GM18507 (cell line): ENCODE measurements around the gene CPNE9.

ENCODE experiments used
- DNase-seq: peaks from one replicate; pipeline ENCODE4 v3.0.0; 2011; ENCODE audit warnings: low read depth; ENCODE audit not compliant: insufficient read length; ENCODE audit errors: extremely low spot score
- FAIRE-seq: peaks from 2 replicates; lab custom pipeline; 2011; peaks lifted over from hg19 to GRCh38; lab: Jason Lieb, UNC

CPNE9 gene

DNA sequence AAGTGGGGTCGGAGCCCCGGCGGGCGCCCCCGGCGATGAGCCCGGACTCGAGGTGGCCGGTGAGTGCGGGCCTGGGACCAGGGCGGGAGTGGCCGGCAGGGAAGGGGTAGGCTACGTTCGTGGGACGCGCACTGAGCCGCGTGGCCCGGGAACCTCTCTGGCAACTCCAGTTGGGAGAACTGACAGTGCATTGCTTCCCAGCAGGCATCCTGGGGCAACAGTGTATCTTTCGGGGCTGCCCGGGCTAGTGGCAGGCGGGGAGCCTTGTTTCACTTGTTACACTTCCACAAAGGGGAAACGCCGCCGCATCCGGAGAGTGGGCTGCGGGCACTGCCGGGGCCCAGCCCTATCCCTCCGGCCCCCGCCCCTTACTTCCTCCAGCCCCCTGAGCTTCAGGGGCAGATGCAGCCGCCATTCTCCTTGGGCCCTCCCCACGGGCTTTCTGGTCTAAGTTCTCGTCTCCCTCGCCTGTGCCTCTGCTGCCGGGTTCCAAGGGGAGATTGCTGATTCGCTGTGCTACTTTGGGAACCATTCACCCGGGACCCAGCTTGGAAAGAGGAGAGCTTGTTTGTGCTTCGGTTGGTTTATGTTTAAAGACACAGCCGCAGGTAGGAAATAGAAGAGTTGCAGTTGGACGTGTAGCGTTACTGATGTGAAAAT lies 28.6 kb downstream of the CPNE9 start:
- FAIRE-seq (no peak), DNase-seq (no peak)

DNA sequence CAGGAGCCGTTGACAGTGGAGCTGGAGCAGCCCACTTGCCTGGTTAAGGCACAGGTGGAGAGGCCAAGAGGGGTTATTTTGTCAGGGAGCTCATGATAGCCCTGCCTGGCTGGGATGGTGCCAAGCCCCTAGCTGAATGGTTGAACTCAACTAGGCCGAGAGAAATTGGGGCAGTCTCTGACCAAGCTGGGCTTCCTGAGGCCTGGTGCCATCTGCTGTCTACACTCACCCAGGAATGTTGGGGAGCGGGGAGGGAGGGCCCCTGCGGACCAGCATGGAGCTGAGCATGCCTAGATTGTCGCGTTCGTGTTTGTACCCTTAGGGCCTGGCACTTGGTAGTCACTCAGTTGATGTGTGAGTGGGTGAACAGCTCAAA lies 29.1 kb downstream of the CPNE9 start:
- DNase-seq (no peak), FAIRE-seq (no peak)

DNA sequence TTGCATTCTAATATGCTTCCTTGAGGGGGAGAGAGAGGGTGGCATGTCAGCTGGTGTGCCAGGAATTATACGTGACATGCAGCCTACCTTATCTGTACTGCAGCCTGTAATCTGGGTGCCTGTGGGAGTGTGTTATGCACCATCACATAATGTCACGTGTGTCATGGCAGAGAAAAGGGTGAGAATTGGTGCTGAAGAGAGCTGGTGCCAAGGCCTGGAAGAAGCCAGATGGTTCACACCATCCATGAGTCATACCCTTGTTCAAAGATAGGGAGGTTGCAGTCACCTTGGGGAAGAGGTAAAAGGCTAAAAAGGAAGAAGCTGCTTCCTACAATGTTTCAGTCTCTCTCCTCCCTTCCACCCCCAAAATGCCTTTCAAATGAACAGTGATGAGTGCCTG lies 33.2 kb downstream of the CPNE9 start:
- DNase-seq (no peak), FAIRE-seq (no peak)

DNA sequence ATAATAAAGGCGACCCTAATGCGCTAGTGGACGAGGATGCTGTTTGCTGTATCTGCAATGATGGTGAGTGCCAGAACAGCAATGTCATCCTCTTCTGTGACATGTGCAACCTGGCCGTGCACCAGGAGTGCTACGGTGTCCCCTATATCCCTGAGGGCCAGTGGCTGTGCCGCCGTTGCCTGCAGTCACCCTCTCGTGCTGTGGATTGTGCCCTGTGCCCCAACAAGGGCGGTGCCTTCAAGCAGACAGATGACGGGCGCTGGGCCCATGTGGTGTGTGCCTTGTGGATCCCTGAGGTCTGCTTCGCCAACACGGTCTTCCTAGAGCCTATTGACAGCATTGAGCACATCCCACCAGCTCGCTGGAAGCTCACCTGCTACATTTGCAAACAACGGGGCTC lies 35.5 kb downstream of the CPNE9 start:
- FAIRE-seq (no peak), DNase-seq (no peak)

DNA sequence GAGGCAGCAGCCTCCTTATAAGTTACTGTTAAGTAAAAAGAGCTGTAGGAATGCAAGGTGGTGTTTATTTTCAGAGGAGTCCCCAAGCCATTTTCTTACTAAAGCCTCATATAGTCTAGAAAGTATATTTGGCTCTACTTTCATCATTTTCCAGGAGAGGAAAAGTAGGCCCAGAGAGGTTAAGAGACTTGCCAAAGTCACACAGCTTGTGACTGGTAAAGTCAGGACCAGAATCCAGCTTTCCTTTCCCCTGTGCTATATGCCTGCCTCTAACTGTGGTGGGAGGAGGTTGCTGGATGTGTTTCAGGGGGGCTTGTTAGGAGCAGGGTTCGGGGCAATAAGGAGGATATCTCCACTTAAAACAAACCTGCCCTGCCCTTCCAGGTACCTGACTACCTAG lies 38.9 kb downstream of the CPNE9 start:
- FAIRE-seq (no peak), DNase-seq (no peak)

DNA sequence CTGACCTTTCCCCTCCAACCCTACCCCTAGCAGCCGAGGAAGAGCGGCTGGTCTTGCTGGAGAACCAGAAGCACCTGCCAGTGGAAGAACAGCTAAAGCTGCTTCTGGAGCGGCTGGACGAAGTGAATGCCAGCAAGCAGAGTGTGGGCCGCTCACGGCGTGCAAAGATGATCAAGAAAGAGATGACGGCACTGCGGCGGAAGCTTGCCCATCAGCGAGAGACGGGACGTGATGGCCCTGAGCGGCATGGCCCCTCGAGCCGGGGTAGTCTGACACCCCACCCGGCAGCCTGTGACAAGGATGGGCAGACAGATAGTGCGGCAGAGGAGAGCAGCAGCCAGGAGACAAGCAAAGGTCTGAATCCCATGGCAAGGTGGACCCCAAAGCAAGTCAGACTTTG lies 39.9 kb downstream of the CPNE9 start:
- no peak for FAIRE-seq
- DNase-seq: no peak

DNA sequence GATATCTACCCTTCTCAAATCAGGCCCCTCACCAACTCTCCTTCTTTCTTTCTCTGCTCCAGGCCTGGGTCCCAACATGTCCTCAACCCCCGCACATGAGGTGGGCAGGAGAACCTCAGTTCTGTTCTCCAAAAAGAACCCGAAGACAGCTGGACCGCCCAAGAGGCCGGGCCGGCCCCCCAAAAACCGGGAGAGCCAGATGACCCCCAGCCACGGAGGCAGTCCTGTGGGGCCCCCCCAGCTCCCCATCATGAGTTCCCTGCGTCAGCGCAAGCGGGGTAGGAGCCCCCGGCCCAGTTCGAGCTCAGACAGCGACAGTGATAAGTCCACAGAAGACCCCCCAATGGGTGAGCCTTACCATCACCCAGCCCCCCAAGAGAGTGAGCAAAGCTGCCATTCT lies 40.5 kb downstream of the CPNE9 start:
- no peak for DNase-seq
- no peak for FAIRE-seq

DNA sequence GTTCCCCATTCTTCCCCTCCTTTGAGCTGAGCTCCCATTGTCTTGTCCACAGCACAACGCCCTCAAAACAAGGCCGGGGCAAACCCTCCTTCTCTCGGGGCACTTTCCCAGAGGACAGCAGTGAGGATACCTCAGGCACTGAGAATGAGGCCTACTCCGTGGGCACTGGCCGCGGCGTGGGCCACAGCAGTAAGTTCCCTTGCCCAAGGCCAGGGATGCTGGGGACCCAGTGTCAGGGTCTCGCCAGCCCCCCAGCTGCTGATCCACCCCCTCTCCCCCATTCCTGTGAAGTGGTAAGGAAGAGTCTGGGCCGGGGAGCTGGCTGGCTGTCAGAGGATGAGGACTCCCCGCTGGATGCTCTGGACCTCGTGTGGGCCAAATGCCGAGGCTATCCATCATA lies 41.9 kb downstream of the CPNE9 start:
- FAIRE-seq (no peak), DNase-seq (no peak)

DNA sequence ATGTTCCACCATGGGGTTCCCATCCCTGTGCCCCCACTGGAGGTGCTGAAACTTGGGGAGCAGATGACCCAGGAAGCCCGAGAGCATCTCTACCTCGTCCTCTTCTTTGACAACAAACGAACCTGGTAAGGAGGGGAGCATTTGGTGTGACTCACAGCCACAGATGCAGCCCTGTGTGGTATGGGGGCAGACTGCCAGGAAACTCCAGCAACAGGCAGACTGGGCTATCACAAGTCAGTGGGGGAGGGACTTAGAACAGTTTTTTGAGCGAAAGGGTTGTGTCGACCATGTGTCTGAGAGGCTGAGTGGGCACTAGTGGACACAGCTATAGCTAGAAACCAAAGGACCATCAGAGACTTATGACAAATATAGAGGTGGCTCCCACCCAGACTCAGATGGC lies 42.7 kb downstream of the CPNE9 start:
- FAIRE-seq (no peak), DNase-seq (no peak)

DNA sequence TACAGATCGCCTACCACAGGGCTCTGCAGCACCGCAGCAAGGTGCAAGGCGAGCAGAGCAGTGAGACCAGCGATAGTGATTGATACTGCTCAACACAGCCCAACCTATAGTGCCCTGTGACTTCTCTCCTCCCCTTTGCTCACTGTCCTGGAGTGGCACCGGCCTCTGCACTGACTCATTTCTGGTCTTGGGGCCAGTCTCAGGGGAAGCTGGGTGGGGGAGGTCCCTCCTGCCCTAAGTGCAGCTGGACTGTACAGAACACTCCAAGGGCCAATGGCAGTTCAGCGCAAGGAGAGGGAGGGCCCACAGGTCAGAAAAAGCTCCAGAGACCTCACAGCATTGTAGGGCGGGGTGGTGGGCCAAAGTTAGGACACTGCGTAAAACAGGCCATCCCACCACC lies 43.6 kb downstream of the CPNE9 start:
- no peak for DNase-seq
- FAIRE-seq: no peak

DNA sequence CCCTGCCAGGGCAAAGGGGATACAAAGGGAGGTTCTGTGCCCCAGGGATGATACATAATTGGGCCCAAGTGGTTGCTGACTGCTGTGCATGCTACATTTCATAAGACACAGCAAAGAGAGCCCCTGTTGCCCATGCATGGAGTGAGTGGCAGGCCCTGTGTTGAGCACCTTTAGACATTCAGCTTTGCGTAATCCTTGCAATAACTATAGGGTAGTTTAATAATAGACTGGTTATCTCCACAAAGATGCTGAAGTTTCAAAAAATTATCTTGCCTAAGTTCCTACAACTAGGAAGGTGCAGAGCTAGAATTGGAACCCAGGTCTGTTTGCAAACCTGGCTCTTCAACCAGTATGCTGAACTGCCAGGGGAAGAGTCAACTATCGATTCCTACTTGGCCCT lies 44.4 kb downstream of the CPNE9 start:
- no peak for FAIRE-seq

DNA sequence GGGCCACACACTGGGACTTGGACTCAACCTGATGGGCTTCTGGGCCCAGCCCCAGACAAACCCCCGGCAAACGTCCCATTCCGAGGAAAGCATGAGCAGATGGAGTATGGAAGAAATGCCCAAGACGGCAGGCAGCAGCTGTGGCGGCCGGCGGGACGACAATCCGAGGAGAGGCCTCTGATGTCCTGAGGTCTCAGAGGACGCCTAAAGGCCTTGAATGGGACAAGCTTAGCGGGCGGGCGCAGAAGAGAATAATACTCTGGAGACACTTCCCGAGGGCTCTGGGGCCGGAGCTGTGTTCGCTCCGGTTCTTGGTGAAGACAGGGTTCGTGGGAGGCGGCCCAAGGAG lies 45.6 kb downstream of the CPNE9 start:
- DNase-seq (no peak), FAIRE-seq (no peak)

More for the DNA sequence above, 44.4 kb downstream of the CPNE9 start:
- no peak for DNase-seq

DNA sequence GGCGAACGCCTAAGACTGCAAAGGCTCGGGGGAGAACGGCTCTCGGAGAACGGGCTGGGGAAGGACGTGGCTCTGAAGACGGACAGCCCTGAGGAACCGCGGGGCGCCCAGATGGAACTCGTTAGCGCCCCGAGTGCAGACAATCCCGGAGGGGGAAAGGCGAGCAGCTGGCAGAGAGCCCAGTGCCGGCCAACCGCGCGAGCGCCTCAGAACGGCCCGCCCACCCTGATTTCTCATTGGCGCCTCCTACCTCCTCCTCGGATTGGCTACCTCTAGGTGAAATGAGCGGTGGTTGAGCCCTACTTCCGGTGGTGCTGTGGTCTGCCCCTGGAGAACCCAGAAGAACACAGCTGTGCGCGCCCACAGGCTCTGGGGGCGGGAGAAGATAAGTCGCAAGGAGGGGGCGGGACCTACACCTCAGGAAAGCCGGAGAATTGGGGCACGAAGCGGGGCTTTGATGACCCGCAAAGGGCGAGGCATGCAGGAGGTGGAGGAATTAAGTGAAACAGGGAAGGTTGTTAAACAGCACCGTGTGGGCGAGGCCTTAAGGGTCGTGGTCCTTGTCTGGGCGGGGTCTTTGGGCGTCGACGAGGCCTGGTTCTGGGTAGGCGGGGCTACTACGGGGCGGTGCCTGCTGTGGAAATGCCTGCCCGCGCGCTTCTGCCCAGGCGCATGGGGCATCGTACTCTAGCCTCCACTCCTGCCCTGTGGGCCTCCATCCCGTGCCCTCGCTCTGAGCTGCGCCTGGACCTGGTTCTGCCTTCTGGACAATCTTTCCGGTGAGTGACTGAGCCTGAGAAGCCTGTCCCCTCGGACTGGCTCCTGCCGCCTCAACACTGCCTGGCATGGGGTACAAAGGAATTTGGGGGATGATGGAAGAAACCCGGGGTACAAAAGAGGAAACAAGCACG lies 46.3 kb downstream of the CPNE9 start, which contains the start of gene OGG1:
TSS of gene OGG1 (plus strand) at position 308 of the 911 bp plus-strand sequence. CDS start at position 643, 335 bp downstream.
- FAIRE-seq (peak; percentile 95), DNase-seq (peak; percentile 98)

DNA sequence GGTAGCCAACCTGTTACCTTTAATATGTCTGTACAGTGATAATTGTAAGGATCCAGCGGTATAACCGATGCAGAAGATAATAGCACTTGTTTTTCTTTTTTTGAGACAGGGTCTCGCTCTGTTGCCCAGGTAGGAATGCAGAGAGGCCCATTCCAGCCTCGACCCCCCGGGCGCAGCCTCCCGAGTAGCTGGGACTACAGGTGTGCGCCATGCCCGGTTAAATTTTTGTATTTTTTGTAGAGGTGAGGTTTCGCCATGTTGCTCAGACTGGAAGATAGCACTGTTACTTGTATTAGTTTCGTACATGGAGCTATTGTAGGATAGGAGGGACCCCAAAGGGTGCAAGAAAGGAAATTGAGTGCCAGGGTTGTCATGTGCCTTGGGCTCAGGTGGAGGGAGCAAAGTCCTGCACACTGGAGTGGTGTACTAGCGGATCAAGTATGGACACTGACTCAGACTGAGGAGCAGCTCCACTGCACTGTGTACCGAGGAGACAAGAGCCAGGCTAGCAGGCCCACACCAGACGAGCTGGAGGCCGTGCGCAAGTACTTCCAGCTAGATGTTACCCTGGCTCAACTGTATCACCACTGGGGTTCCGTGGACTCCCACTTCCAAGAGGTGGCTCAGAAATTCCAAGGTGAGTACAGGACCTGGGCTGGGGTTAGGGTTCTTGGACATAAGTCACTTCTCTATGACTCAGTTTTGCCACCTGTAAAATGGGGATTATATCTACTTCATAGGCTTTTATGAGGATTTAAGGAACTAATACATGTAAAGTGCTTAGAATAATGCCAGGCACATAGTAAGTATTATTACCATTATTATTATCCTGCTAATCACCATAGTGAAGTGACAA lies 47.2 kb downstream of the CPNE9 start:
- no peak for DNase-seq
- no peak for FAIRE-seq

DNA sequence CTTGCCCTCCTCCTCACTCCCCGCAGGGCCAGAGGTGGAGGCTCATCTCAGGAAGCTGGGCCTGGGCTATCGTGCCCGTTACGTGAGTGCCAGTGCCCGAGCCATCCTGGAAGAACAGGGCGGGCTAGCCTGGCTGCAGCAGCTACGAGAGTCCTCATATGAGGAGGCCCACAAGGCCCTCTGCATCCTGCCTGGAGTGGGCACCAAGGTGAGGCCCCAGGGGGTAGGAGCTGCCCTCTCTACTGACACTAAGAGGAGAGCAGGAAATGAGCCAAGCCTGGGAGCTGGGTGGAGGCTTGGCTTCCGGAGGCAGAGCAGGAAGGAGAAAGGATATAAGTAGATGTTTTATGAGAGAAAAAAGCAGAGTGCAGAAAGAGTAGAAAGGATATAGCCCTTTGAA lies 51.0 kb downstream of the CPNE9 start:
- FAIRE-seq: no peak
- no peak for DNase-seq

DNA sequence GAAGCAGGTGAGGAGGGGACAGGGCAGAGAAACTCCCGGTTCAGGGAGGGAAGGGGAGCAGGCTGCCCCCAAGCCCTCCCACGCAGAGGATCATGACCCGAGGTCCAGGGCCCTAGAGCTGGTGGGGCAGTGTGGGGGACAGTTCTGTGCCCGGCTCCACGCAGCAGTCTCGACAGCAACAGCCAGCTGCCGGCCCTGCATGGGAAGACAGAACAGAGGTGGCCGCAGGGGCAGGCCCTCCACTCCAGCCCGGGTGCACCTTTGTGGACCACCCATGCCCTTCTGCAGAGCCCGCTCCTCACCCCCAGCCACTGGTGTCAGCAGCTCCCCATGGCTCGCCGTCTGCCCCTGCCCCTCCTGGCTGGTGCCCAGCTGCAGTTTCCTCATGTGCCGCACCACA lies 53.8 kb downstream of the CPNE9 start:
- no peak for FAIRE-seq
- no peak for DNase-seq

DNA sequence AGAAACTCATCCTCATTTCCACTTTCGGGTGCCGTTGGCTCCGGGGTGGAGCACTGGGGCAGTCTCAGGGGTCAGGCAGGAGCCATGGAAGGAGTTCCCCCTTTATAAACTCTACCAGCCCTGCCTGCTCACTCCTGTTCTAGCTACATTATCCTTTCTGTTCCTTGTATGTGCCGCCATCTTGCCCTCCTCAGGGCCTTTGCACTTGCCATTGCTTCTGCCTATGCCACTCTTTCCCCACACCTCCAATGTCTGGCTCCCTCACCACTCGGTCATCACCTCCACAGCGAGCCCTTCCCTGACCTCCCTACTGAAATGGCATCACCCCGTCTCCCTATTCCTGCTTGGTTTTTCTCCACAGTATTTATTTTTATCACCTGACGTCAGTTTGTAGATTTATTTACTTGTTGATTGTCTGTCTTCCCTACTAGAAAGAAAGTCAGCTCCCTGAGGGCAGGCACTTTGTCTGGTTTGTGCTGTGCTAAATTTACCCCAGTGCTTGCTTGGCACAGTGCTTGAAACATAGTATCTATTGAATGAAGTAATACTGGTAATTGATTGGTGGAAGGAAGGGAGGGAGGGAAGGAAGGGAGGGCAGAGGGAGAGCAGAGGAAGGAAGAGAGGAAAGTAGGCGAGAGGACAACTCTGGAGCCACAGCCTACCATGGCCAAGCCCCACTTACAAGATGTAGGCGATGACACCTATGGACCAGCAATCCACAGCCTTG lies 57.3 kb downstream of the CPNE9 start:
- FAIRE-seq (no peak), DNase-seq (no peak)

DNA sequence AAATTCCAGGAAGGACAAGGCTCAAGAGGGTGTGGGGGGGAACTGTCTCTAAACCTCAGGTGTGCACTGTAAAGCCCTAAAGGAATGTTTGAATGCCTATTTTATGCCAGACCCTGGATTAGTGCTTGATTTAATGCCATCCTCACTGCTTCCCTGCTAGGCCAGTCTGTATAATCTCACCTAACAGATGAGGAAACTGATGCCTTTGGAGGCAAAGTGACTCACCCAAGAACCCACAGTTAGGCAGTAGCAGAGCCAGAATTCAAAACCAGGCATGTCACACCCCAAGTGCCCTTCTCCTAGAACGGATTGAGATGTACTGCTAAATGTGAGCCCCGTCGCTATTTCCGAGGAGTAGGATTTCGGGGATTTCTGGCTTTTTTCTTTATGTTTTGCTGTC lies 58.3 kb downstream of the CPNE9 start:
- DNase-seq (no peak), FAIRE-seq (no peak)

DNA sequence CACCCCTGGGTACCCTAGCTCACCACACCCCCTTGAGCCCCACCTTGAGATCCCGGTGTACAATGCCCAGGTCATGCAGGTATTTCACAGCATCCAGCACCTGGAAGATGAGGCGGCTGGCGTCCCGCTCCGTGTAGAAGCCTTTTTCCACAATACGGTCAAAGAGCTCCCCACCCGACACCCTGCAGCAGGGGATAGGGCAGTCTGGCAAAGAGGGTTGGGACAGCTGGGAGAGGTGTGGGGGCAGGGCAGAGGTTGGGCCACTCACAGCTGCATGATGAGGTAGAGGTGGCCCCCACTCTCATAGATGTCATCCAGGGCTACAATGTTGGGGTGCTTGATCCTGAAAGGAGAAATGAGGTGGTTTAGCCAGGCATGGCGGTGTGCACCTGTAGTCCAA lies 59.2 kb downstream of the CPNE9 start:
- no peak for FAIRE-seq

DNA sequence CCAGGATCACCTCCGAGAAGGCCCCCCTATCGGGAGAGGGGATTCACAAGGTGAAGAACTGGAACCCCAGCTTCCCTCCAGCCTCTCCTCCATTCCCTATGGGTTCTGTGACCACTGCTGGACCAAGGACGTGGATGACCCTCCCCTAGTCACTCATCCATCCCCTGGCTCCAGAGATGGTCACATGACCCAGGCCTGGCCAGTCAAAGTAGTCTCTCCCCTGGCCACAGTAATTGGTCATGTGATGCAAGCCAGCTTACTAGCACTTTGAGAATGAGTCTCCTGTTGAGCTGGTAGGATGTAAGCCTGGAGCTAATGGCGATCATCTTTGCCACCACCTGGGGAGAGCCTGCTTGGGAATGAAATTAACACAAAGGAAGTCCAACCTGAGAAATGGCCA lies 62.2 kb downstream of the CPNE9 start:
- FAIRE-seq: no peak
- no peak for DNase-seq

More for the DNA sequence above, 59.2 kb downstream of the CPNE9 start:
- DNase-seq: no peak
